CD4-positive, alpha-beta T cell treated with Interferon alpha-2 for 1 hour (primary cell): ENCODE data around the gene ITGB2.
A peak's percentile ranks its signal among the peaks of the same experiment; 100 is the strongest.

Experiments used
- DNase-seq, 2 donors: peaks; one replicate each; pipeline ENCODE4 v3.0.0-alpha.2; 2020 to 2022

ITGB2 gene

GRCh38 chr21:44865561-44866280 is 55.0 kb downstream of the ITGB2 start:
- DNase-seq, result peak; percentile 35 to 43

DNA sequence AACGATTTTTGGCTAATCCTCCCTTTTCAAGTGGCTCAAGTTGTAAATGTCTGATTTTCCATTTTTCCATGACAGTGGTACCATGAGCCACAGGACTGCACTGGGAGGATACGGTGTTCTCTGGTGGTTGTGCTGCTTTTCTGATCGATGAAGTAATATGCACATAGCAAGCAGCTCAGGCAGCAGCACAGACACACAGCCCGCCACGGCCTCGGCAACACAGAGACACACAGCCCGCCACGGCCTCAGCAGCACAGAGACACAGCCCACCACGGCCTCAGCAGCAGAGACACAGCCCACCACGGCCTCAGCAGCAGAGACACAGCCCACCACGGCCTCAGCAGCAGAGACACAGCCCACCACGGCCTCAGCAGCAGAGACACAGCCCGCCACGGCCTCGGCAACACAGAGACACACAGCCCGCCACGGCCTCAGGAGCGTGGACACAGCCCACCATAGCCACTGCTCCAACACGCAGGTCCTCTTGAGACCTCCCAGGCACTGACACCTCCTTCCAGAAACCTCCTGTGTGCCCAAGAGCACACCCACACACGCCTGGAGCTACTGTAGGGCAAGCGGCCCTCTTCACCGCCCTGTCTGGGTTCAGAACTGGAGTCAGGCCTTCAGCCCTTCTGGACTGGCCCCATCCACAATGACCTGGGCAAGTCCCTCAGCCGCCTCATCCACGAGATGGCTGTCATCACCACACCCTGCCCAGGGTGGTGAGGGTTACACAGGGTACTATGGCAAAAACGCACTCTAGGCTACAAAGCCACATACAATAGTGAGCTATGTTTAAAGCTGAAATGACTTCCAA is 57.6 kb downstream of the ITGB2 start:
- DNase-seq, result no peak

- DNase-seq, result no peak
Observed at GRCh38 chr21:44858791-44859190, 61.9 kb downstream of the ITGB2 start.

DNA sequence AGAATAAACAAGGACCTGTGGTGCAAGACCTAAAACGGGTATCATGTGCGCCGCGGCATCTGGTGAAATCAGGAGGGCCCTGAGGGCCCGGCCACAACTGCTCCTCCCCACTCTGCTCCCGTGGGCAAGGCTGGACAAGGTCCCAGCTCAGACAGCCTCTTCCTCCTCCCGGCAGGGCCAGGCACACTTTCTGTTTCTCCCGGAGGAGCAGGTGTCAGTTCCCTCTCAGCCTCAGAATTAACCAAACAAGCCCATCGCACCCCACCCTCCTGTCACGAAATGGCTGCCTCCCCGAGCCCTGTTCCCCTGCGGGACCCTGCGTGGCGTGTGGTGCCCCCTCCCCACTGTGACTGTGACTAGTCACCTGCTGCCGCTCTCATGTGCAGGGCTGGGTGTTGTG is 62.4 kb downstream of the ITGB2 start:
- no peak for DNase-seq

GRCh38 chr21:44857127-44857892 is 63.4 kb downstream of the ITGB2 start:
- DNase-seq, result no peak

DNA sequence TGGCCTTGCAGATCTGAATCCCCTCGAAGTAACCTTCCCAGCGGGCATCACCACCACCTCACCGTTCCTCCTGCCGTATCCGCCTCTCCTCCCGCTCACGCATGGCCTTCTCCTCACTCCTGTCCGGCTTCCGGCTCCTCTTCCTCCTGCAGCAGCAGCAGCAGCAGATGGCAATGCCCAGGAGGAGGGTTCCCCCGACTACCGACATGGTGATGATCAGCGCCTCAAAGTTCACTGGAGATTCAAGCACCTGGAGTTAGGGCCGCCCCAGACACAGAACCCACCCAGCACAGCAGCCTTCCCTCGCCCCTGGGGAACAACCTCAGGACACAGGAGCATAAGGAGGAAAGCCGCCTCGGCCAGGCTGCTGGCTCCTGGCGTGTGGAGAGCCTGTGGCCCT is 64.6 kb downstream of the ITGB2 start:
- no peak for DNase-seq

DNA sequence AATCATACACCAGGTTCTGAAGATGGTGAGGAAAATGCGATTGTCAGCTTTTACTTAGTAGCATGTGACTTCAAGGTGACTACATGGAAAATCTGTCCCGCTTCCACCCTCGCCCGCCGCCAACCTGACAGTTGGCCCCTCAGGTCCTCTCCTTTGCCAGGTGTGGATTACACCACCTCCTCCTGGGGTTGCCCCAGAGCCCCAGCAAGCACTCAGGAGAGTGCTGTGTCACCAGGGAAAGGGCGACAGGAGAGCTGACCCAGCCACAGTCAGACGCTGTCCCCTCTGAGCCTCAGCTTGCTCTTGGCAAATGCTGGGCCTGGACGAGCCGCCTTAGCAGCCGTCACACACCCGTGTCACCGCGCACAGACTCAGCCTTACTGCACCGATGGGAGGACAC is 65.1 kb downstream of the ITGB2 start:
- no peak for DNase-seq

- peak in 1 of 2 donors; percentile 16 for DNase-seq
Observed at GRCh38 chr21:44854664-44855446, 65.8 kb downstream of the ITGB2 start.

DNA sequence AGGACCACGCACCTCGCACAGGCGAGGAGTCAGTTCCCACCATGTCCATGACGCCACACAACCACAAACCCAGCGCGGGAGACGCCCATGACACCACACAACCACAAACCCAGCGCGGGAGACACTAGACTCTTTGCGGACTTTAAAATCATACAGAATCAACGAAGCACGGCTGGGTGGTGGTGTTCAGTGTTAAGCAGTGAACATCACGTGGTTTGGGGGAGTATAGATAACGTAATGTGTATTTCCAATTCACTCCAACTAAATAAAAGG is 66.4 kb downstream of the ITGB2 start:
- peak in 1 of 2 donors; percentile 18 for DNase-seq

GRCh38 chr21:44853601-44854390 is 66.9 kb downstream of the ITGB2 start:
- DNase-seq, result no peak

DNA sequence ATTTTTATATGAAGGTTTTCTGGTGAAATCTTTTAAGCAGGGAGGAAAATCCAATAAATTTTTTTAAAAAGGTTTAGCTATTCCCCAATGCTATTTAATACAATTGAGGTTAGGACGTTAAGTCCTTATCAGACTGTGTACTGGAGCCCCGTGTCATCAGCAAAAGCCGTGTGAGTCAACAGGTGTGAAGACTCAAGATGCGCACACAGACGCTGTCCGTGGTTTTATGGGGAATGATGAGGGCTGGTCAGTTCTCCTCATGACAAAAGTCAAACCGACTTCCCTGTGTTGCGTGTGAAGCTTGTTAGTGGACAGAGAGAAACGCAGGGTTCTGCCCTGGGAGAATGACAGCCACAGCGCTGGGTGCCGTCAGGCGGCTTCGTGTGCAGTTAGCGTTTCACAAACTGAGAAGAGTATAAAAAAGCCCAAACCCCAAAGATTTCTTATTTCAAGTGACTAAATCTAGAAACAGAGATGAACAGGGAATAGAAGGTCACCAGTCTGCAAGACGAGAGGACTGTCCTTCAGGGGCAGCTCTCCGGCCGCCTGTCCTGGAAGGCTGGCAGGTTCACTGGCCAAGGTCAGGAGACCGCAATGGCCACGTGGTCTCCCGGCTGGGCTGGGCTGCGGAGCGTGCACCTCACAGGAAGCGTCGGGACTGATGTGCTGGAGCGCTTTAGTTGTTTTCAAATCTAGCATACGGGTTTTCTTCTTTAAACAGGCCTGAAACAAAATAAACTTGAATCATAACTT is 69.6 kb downstream of the ITGB2 start:
- DNase-seq, result no peak

- DNase-seq, result no peak
Observed at GRCh38 chr21:44850208-44850800, 70.4 kb downstream of the ITGB2 start.

GRCh38 chr21:44849616-44850130 is 71.0 kb downstream of the ITGB2 start:
- no peak for DNase-seq

DNA sequence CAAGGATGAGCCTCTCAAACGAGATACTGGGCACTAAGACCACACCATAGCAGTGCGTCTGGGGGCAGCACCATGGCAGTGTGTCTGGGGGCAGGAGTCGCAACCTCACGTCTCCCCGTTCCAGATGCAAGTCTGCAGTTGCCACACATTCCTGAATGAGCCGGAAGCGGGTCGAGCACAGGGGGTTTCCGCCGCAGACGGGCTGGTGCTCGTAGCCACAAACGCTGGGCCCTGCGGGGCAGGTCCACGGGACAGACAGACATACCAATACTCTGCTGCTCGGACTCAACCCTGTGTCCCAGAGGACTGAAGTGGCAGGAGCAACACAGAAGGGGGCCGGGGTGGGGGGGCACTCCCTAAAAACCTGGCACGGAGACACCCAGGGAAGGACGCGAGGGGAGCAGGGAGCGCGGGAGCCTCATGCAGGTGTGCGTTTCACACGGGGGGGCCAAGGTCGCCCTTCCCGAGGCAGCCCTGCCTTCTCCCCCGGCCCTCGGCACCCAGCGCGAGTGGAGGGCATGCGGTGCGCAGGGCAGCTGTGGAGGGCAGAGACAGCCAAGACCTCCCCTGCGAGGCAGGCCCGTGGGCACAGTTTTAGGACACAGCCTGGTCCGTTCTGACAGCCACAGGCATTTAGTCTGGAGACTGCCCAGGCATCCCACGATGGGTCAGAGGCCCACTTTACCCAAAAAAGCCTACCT is 71.7 kb downstream of the ITGB2 start:
- DNase-seq, result no peak

- DNase-seq, result no peak
Observed at GRCh38 chr21:44847261-44848056, 73.2 kb downstream of the ITGB2 start.

DNA sequence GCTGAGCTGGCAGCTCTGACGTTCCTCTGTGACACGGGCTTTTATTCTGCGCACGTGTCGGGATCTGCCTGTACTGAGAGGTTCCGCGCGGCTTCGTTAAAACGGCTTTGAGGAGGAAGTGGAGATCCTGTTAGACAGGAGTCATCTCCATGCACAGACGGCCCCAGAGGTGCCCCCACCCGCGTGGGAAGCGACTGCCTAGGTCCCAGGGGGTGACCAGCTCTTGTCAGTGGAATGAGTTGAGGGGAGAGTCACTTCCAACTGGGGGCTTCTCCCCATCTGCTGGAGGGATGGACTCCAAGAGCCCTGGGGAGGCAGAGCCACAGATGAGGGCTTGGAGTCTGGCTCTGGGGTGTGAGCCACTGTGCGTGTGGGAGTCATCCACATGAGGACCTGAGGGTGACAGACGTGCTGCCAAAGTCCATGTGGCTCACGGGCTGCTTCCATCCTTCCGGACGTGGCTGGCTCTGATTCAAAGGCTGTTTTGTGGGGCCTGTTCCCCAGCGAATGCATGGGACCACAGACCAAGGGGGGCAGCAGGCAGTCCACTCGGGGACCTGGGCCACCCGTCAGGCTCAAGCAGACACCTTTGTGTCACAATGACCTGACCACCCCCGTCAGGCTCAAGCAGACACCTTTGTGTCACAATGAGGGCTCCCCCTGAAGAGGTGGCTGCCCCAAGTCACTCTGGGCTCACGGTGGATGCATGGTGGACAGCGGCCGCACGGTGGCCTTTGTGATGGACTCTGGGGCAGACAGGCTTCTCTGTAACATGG is 74.0 kb downstream of the ITGB2 start:
- peak; percentile 31 to 57 for DNase-seq

DNA sequence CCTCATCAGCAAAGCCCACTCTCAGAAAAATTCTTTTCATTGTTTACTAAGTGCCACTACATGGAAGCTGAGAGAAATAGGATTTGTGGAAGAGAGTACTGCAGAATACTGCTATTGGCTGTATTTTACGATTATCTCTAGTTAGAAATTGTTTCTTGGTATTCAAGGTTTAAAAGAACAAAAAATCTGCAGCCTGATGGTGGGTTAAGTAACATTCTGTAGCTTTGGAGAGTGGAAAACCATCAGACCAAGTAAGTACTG is 74.5 kb downstream of the ITGB2 start:
- no peak for DNase-seq

DNA sequence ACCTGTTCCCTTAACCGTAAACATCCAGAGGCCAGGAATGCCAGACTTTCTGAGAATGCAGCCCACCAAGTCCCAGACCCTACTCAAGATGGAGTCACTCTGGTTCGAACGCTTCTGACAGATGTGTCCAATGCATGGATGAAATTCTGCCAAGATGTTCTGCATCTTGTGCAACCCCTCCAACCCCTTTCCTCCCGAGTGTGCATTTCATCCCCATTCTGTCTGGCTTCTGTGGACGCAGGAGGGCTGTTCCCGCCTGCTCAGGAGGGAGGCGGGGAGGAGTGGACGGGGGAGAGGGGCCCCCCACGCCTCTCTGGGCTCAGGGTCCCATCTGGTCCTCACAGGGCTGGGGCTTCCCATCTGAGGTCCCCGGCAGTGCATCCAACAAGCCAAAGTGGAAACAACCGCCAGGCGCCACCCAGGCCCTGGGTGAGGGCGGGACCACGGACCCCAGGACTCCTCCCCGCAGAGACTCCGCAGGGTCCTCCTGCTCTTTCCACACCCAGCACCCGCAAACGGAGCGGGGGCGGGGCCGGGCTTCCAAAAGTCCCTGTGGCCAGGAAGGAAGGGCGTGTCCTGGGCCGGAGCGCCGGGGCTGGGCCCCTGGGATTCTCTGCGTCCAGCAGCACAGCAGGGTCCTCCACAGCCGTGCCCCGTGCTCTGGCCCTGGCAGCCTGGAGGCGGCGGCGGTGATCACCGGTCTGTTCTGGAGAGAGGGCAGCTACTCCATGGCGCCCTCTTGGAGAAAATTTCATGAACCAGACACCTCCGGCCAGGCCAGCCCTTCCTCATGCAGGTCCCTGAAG is 75.1 kb downstream of the ITGB2 start:
- peak; percentile 36 to 56 for DNase-seq
